OCI-LY7 (cell line): ENCODE results near the gene UBE3B. TPM values are rescaled to one million over a fixed set of nuclear protein-coding genes. Genes with fewer than 3 reads are reported as not detected.

Source experiments
- BruUV-seq: library from RNA; stranded (reverse); fragments of 400-500 nt; replicated peaks from 2 replicates; lab custom pipeline; 2021; lab: Mats Ljungman, UMichigan
- CTCF ChIA-PET: fragments of 300-600 bp; sonication (Branson Sonifier 250); formaldehyde crosslinking; loops from one replicate; lab custom pipeline; 2022; ENCODE audit warnings: antibody characterized with exemption; ENCODE audit not compliant: unreplicated experiment; lab: Charles Lee
- POLR2A ChIA-PET: fragments of 300-600 bp; sonication (Branson Sonifier 250); formaldehyde crosslinking; loops from one replicate; lab custom pipeline; 2022; ENCODE audit warnings: antibody characterized with exemption; lab: Charles Lee
- DNase-seq: peaks from one replicate; pipeline ENCODE4 v3.0.0-alpha.2; 2015; ENCODE audit warnings: low spot score
- H2AFZ ChIP-seq: fragments of 200-600 bp; sonication (generic), shearing (Covaris generic); 2 replicates; pipeline ENCODE4 v1.6.1; 2014; ENCODE audit warnings: mild to moderate bottlenecking, antibody characterized with exemption, low read length, moderate library complexity
- H3K27ac ChIP-seq: fragments of 200-600 bp; sonication (generic); 2 replicates; pipeline ENCODE4 v1.5.1; 2014; ENCODE audit warnings: mixed run types, low read depth, mild to moderate bottlenecking, moderate library complexity, low read length, inconsistent platforms; ENCODE audit not compliant: poor library complexity, severe bottlenecking
- H3K36me3 ChIP-seq: fragments of 200-600 bp; sonication (generic); 2 replicates; pipeline ENCODE4 v1.6.1; 2014; ENCODE audit warnings: mild to moderate bottlenecking, antibody characterized with exemption, low read length, moderate library complexity, mixed read lengths; ENCODE audit not compliant: insufficient read depth
- H3K4me1 ChIP-seq: fragments of 200-600 bp; sonication (generic); 2 replicates; pipeline ENCODE4 v1.5.1; 2014; ENCODE audit warnings: mild to moderate bottlenecking, low read length; ENCODE audit not compliant: insufficient read depth, poor library complexity, severe bottlenecking
- H3K4me2 ChIP-seq: fragments of 200-600 bp; sonication (generic); 2 replicates; pipeline ENCODE4 v1.6.1; 2014; ENCODE audit warnings: mild to moderate bottlenecking, low read length
- H3K4me3 ChIP-seq: fragments of 200-600 bp; sonication (generic); 2 replicates; pipeline ENCODE4 v1.5.1; 2014; ENCODE audit warnings: mild to moderate bottlenecking, low read depth, low read length; ENCODE audit not compliant: poor library complexity, severe bottlenecking
- H3K79me2 ChIP-seq: fragments of 200-600 bp; sonication (generic); 2 replicates; pipeline ENCODE4 v1.6.1; 2016; ENCODE audit warnings: low read depth, mild to moderate bottlenecking, low read length, moderate library complexity, mixed read lengths; ENCODE audit not compliant: insufficient read depth
- H3K9me2 ChIP-seq: fragments of 200-600 bp; sonication (generic); 2 replicates; pipeline ENCODE4 v1.6.1; 2016; ENCODE audit warnings: mild to moderate bottlenecking, low read length, mixed read lengths; ENCODE audit not compliant: insufficient read depth
- H3K9me3 ChIP-seq: fragments of 200-600 bp; sonication (generic); 2 replicates; pipeline ENCODE4 v1.6.1; 2014; ENCODE audit warnings: mild to moderate bottlenecking, mixed run types, low read length, mixed read lengths
- H4K20me1 ChIP-seq: fragments of 200-600 bp; sonication (generic); 2 replicates; pipeline ENCODE4 v1.6.1; 2014; ENCODE audit warnings: mild to moderate bottlenecking, antibody characterized with exemption, low read length, moderate library complexity, mixed read lengths; ENCODE audit not compliant: insufficient read depth
- EZH2phosphoT487 ChIP-seq: fragments of 200-600 bp; sonication (generic); IDR thresholded peaks from 2 replicates; pipeline ENCODE4 v1.6.1; 2018; ENCODE audit warnings: low read depth, borderline replicate concordance, mild to moderate bottlenecking, mixed run types, antibody characterized with exemption, low read length, moderate library complexity, mixed read lengths
- intact Hi-C: fragments of 100-400 bp; cut with micrococcal nuclease; formaldehyde crosslinking; loops from one replicate; pipeline ENCODE4 v1.10.0; 2022; ENCODE audit not compliant: unreplicated experiment
- total RNA-seq, 2 experiments: library from RNA; depleted of rRNA in 1 of 2; stranded (reverse); fragments of >200 nt in 1 of 2; shearing (Covaris generic) in 1 of 2; gene quantifications; 2 replicates each; pipeline ENCODE4 v1.2.3, GENCODE V29; 2014 to 2022
- TF ChIP-seq, protein P1 (sequence below): fragments of 200-600 bp; sonication (generic); conservative IDR thresholded peaks from 2 replicates; pipeline ENCODE4 v1.5.1; 2014; ENCODE audit warnings: mild to moderate bottlenecking, antibody characterized with exemption, low read length, moderate library complexity, mixed read lengths

Gene UBE3B
- total RNA-seq, 2 experiments from 2014 or later: 27.8 to 32.6 TPM

DNA sequence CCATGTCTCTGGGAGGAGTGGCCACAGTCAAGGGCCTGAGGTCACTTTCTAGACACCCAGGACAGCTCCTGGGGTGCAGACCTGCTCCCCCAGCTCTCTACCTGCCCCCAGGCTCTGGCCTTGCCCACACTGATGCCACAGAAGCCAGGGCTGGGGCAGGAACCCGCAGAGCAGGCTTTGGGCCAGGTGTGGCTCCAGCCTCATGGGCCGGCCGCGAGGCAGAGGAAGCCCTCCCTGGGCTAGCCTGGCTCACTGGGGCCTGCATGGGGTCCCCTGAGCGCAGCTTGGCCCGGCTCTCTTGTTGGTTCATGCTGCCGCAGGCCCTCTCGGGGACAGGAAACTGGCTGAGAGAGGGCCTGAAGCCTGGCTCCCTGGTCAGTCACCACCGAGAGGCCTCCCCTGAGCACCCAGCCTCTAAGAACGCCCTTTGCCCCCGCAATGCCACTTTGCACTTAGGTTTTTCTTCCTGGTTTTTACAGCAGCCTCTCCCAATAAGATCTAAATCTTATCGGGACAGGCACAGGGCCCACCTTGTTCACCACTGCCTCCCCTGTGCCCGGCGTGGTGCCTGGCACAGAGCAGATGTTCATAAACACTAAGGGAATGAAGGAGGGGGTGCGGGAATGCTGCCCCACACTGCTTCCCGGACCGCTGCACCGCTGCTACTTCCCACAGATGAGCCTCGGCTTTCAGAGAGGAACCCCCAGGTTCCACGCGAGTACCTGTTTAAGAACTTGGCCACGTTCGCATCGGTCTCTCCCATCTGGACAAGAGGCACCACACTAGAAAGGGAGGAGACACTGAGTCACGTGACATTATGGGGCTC, 81.2 kb downstream of the UBE3B start:
- BruUV-seq: no TSS peak
- Histone ChIP-seq H3K27ac (no peak overlapping the region), H3K4me2 (no peak overlapping the region), H2AFZ (no peak overlapping the region), H3K9me2 (no peaks in the 10 kb centered on the region), H3K79me2 (no peaks in the 10 kb centered on the region), H4K20me1 (no peaks in the 10 kb centered on the region), H3K9me3 (peaks cover 10% of the 10 kb centered on the region; the same call in 1 of the 2 replicates), H3K36me3 (peaks cover 22% of the 10 kb centered on the region), H3K4me1 (no peaks in the 10 kb centered on the region), H3K4me3 (no peak overlapping the region)
- ChIA-PET POLR2A (no interaction called here), CTCF (no interaction called here)
- no peak for DNase-seq
- no peak for TF ChIP-seq EZH2phosphoT487
- TF ChIP-seq, protein P1, sequence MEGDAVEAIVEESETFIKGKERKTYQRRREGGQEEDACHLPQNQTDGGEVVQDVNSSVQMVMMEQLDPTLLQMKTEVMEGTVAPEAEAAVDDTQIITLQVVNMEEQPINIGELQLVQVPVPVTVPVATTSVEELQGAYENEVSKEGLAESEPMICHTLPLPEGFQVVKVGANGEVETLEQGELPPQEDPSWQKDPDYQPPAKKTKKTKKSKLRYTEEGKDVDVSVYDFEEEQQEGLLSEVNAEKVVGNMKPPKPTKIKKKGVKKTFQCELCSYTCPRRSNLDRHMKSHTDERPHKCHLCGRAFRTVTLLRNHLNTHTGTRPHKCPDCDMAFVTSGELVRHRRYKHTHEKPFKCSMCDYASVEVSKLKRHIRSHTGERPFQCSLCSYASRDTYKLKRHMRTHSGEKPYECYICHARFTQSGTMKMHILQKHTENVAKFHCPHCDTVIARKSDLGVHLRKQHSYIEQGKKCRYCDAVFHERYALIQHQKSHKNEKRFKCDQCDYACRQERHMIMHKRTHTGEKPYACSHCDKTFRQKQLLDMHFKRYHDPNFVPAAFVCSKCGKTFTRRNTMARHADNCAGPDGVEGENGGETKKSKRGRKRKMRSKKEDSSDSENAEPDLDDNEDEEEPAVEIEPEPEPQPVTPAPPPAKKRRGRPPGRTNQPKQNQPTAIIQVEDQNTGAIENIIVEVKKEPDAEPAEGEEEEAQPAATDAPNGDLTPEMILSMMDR: no peak
- intact Hi-C loops: no loop called here

DNA sequence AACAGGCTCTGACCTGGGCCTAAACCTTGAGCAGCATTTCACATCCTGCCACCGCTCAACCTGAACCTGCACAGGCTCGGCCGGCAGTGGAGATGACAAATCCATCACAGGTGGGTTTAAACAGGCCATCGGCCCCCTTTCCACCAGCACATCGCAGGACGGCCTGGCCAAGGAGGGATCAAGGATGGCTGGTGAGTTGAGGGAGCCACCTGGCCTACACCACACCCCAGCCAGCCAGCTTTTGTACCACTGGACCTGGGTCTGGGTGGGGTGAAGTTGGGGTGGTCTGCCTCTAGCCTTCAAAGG, 81.7 kb downstream of the UBE3B start:
- ChIA-PET CTCF (no interaction called here), POLR2A (interaction anchor here (1.2 kb wide), 1 partner anchor 13 kb away, joined by 4 read pairs; no protein-coding TSS in a partner anchor)
- no peak for DNase-seq
- no peak overlapping the region for H3K4me3 ChIP-seq
- H2AFZ ChIP-seq: no peak overlapping the region
- H3K4me2 ChIP-seq: no peak overlapping the region
- intact Hi-C loops: no loop called here
- no TSS peak for BruUV-seq
- no peaks in the 10 kb centered on the region for H3K4me1 ChIP-seq
- peaks cover 10% of the 10 kb centered on the region; the same call in 1 of the 2 replicates for H3K9me3 ChIP-seq
- no peaks in the 10 kb centered on the region for H3K9me2 ChIP-seq
- H3K27ac ChIP-seq: no peak overlapping the region
- H3K36me3 ChIP-seq: peaks cover 27% of the 10 kb centered on the region
- no peak for TF ChIP-seq EZH2phosphoT487
- TF ChIP-seq, protein P1: no peak
- H4K20me1 ChIP-seq: no peaks in the 10 kb centered on the region
- no peaks in the 10 kb centered on the region for H3K79me2 ChIP-seq

DNA sequence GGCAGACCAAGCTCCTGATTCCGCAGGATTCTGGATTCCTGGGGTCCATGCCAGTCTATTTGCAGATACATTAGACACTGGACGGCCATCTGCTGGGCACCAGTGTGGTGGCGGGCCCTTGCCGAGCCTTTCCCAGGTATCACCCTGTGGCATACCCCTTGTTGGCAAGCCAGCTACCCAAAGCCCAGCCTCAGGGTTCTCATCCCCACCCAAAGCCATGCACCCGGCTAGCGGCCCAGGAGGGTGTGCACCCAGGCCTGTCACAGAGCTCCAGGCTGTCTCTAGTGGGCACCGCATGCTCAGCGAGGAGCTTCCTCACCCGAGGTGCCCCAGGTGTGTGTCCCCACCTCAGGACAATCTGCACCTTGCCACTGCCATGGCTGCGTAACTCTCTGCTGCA, 82.2 kb downstream of the UBE3B start:
- no peaks in the 10 kb centered on the region for H3K9me2 ChIP-seq
- TF ChIP-seq EZH2phosphoT487: no peak
- TF ChIP-seq, protein P1: no peak
- no peak overlapping the region for H3K27ac ChIP-seq
- DNase-seq: no peak
- no peaks in the 10 kb centered on the region for H4K20me1 ChIP-seq
- POLR2A ChIA-PET: interaction anchor here (1.2 kb wide), 1 partner anchor 13 kb away, joined by 4 read pairs; no protein-coding TSS in a partner anchor
- no peaks in the 10 kb centered on the region for H3K4me1 ChIP-seq
- intact Hi-C loops: no loop called here
- H3K4me2 ChIP-seq: no peak overlapping the region
- H3K9me3 ChIP-seq: peaks cover 10% of the 10 kb centered on the region; the same call in 1 of the 2 replicates
- H3K4me3 ChIP-seq: no peak overlapping the region
- CTCF ChIA-PET: no interaction called here
- no TSS peak for BruUV-seq
- H2AFZ ChIP-seq: no peak overlapping the region
- no peaks in the 10 kb centered on the region for H3K79me2 ChIP-seq
- peaks cover 32% of the 10 kb centered on the region for H3K36me3 ChIP-seq
